Sigmoid colon (tissue), 4 donors: ENCODE measurements around the gene RYR3.

Experiments
- EP300 ChIP-seq, 4 donors: sonication (generic); formaldehyde crosslinking; IDR thresholded peaks; one replicate each; pipeline ENCODE4 v1.6.1; 2017; ENCODE audit warnings: antibody characterized with exemption in 4 of 4
- POLR2A ChIP-seq, 2 donors: fragments of 450-650 bp; IDR thresholded peaks; one replicate each; pipeline ENCODE4 v1.6.1; 2016; ENCODE audit warnings: antibody characterized with exemption in 2 of 2, mild to moderate bottlenecking in 2 of 2, moderate library complexity in 2 of 2
- POLR2AphosphoS5 ChIP-seq, 4 donors: sonication (generic); formaldehyde crosslinking; IDR thresholded peaks; one replicate each; pipeline ENCODE4 v1.6.1; 2017; ENCODE audit warnings: antibody characterized with exemption in 4 of 4
- TF ChIP-seq, protein P1 (sequence below), 4 experiments: fragments of 450-650 bp in 3 of 4; fragments of 200-600 bp in 1 of 4; IDR thresholded peaks; one replicate each; pipeline ENCODE4 v1.5.1; 2016 to 2019; ENCODE audit warnings: antibody characterized with exemption in 4 of 4, mild to moderate bottlenecking in 3 of 4, moderate library complexity in 2 of 4

DNA sequence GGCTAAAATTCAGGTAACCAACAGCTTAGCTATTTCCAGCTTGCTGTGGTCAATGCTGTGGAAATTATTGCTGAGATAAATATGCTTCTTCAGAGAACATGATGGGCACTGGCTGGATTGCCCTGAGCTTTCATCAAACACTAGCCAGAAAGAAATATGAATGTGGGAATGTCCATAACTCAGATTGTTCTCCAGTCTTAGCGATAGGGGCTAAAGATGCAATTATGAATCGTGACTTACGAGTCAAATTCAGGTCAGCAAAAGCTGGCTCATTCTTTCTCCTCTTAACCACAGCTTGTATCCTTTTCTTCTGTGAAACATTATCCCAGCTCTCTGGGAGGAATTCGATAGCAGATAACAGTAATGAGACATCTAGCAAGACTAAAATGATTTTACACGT is 307.6 kb downstream of the RYR3 start:
- TF ChIP-seq POLR2AphosphoS5 (IDR thresholded peaks at IDR 0.05) (no peak), POLR2A (IDR thresholded peaks at IDR 0.05) (no peak), EP300 (IDR thresholded peaks at IDR 0.05) (no peak)
- TF ChIP-seq, protein P1, sequence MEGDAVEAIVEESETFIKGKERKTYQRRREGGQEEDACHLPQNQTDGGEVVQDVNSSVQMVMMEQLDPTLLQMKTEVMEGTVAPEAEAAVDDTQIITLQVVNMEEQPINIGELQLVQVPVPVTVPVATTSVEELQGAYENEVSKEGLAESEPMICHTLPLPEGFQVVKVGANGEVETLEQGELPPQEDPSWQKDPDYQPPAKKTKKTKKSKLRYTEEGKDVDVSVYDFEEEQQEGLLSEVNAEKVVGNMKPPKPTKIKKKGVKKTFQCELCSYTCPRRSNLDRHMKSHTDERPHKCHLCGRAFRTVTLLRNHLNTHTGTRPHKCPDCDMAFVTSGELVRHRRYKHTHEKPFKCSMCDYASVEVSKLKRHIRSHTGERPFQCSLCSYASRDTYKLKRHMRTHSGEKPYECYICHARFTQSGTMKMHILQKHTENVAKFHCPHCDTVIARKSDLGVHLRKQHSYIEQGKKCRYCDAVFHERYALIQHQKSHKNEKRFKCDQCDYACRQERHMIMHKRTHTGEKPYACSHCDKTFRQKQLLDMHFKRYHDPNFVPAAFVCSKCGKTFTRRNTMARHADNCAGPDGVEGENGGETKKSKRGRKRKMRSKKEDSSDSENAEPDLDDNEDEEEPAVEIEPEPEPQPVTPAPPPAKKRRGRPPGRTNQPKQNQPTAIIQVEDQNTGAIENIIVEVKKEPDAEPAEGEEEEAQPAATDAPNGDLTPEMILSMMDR (IDR thresholded peaks at IDR 0.05): no peak
